Measurements from ENCODE around the gene ATP8A2. TPM values are rescaled to one million over a fixed set of nuclear protein-coding genes. Genes with fewer than 3 reads are reported as not detected.

The ATP8A2 gene
- total and polyA plus RNA-seq, 2 of the 4 experiments (the other 2 are of a cell fraction): 0.02 to 0.18 TPM

GRCh38 chr13:26021516-26021915 is 649.7 kb downstream of the ATP8A2 start:
- Histone ChIP-seq H2BK20ac (ENCODE audit: low read depth, low read length) (no peak overlapping the region), H4K5ac (ENCODE audit: low read depth, low read length) (no peak overlapping the region), H2AFZ (replicated peaks; ENCODE audit: low read length, poor library complexity) (no peak overlapping the region), H4K20me1 (ENCODE audit: insufficient read depth, low read length) (no peaks in the 10 kb centered on the region), H3K56ac (ENCODE audit: extremely low read depth, insufficient read depth, low read length) (no peak overlapping the region), H2AK5ac (ENCODE audit: low read depth, low read length) (no peak overlapping the region), H3K36me3 (ENCODE audit: control insufficient read depth, insufficient read depth, low read length) (no peaks in the 10 kb centered on the region), H2BK15ac (ENCODE audit: low read depth, low read length) (no peak overlapping the region), H3K4me2 (ENCODE audit: low read depth, low read length) (no peak overlapping the region), H3K14ac (replicated peaks; ENCODE audit: low read depth, low read length) (no peak overlapping the region), H4K91ac (ENCODE audit: insufficient read depth, low read depth, low read length) (no peak overlapping the region), H3K9me3 (ENCODE audit: control insufficient read depth, insufficient read depth, low read length) (no peaks in the 10 kb centered on the region), H3K79me1 (ENCODE audit: low read depth in 1 of 2, low read length in 2 of 2) (no peaks in the 10 kb centered on the region), H3K27ac (ENCODE audit: insufficient read depth, low read length) (no peak overlapping the region), H3K27me3 (ENCODE audit: control insufficient read depth, insufficient read depth, low read length) (no peaks in the 10 kb centered on the region), H4K8ac (ENCODE audit: low read depth in 2 of 2, low read length in 2 of 2) (no peak overlapping the region), H3K18ac (ENCODE audit: low read depth, low read length) (no peak overlapping the region), H3K9ac (ENCODE audit: low read depth, low read length) (no peak overlapping the region), H3K4me1 (ENCODE audit: control insufficient read depth, insufficient read depth, low read length) (no peaks in the 10 kb centered on the region), H3K9me1 (ENCODE audit: insufficient read depth, low read length) (0 out of 2 replicates have a peak, but pooled peaks cover 3% of the 10 kb centered on the region), H2BK120ac (ENCODE audit: low read depth, low read length) (no peak overlapping the region), H2BK5ac (ENCODE audit: low read depth, low read length, poor library complexity, severe bottlenecking) (no peak overlapping the region), H3K4ac (ENCODE audit: low read depth, low read length) (no peak overlapping the region), H3K4me3 (ENCODE audit: insufficient read depth, low read depth, low read length) (no peak overlapping the region), H2AK9ac (replicated peaks; ENCODE audit: low read depth, low read length, poor library complexity) (no peak overlapping the region), H3K23ac (ENCODE audit: low read depth, low read length) (no peak overlapping the region)
- no peak for DNase-seq
- ChIA-PET POLR2A (ENCODE audit: unreplicated experiment) (no interaction called here), CTCF (no interaction called here)
- no TSS peak for BruUV-seq (replicated peaks)
- intact Hi-C loops (cut with micrococcal nuclease): no loop called here
- dilution Hi-C loops (cut with HindIII; ENCODE audit: low sequenced_read_pairs, unreplicated experiment): no loop called here
- no peak for TF ChIP-seq USF2 (IDR thresholded peaks at IDR 0.05; ENCODE audit: low read depth, low read length)
- TF ChIP-seq MAZ (IDR thresholded peaks at IDR 0.05; ENCODE audit: borderline replicate concordance, low read depth, low read length): no peak
- TF ChIP-seq RAD21 (IDR thresholded peaks at IDR 0.05; ENCODE audit: low read length): no peak
- no peak for TF ChIP-seq CHD1 (IDR thresholded peaks at IDR 0.05; ENCODE audit: low read depth, low read length)
- no peak for TF ChIP-seq RCOR1 (IDR thresholded peaks at IDR 0.05; ENCODE audit: insufficient replicate concordance, low read length)
- TF ChIP-seq MXI1 (IDR thresholded peaks at IDR 0.05; ENCODE audit: borderline replicate concordance, low read depth, low read length): no peak
- no peak for TF ChIP-seq NFE2L2 (IDR thresholded peaks at IDR 0.05; ENCODE audit: low read depth, low read length)
- ATAC-seq (ENCODE audit: low read depth): no peak
- in situ Hi-C loops (cut with MboI; ENCODE audit: low sequenced_read_pairs): no loop called here
- WGBS, 2 experiments (ENCODE audit: extremely low coverage in 2 of 2, insufficient read length in 1 of 2): no CpG with 5 or more reads among the region's 2 CpGs
